K562 (cell line): ENCODE data around the gene RSU1. TPM values are rescaled to one million over a fixed set of nuclear protein-coding genes. Genes with fewer than 3 reads are reported as not detected.
A peak's percentile ranks its signal among the peaks of the same experiment; 100 is the strongest.

Experiments used
- FOS ChIP-seq: IDR thresholded peaks from 3 replicates; pipeline ENCODE4 v1.6.1; 2011; ENCODE audit not compliant: insufficient read length; ENCODE audit errors: extremely low read depth
- KDM5B ChIP-seq: fragments of 200-600 bp; sonication (generic); IDR thresholded peaks from 2 replicates; pipeline ENCODE4 v1.6.1; 2012; ENCODE audit warnings: low read depth, mild to moderate bottlenecking, moderate library complexity, low read length, control low read depth, inconsistent platforms; ENCODE audit not compliant: insufficient replicate concordance
- KLF6 ChIP-seq: fragments of 250-450 bp; sonication (Bioruptor Pico); IDR thresholded peaks from 2 replicates; pipeline ENCODE4 v1.4.0; 2020; ENCODE audit warnings: mild to moderate bottlenecking, moderate library complexity, borderline replicate concordance
- NFE2 ChIP-seq: IDR thresholded peaks from 2 replicates; pipeline ENCODE4 v1.6.1; 2014; ENCODE audit warnings: antibody characterized with exemption, low read depth
- NFRKB ChIP-seq: fragments of 450-650 bp; IDR thresholded peaks from 2 replicates; pipeline ENCODE4 v1.6.1; 2016; ENCODE audit warnings: low read depth
- NKRF ChIP-seq: fragments of 450-650 bp; IDR thresholded peaks from 2 replicates; pipeline ENCODE4 v1.6.1; 2016; ENCODE audit warnings: borderline replicate concordance
- NR4A1 ChIP-seq, 2 experiments: fragments of 250-450 bp in 1 of 2; fragments of 450-650 bp in 1 of 2; sonication (Bioruptor Pico) in 1 of 2; IDR thresholded peaks; 2 replicates each; pipeline versions ENCODE4 v1.4.0 to v1.6.1; 2016 to 2020; ENCODE audit warnings: mild to moderate bottlenecking in 2 of 2, missing compliant biosample characterization in 1 of 2, missing genetic modification characterization in 1 of 2, moderate library complexity in 1 of 2
- SIX5 ChIP-seq, 2 experiments: IDR thresholded peaks; 2 replicates each; pipeline ENCODE4 v1.6.1; 2011; ENCODE audit warnings: low read length in 2 of 2, borderline replicate concordance in 1 of 2, low read depth in 1 of 2, mild to moderate bottlenecking in 1 of 2, moderate library complexity in 1 of 2; ENCODE audit not compliant: insufficient read depth in 1 of 2
- SRF ChIP-seq, 2 experiments: fragments of 250-450, 450-650 bp in 1 of 2; sonication (Bioruptor Pico) in 1 of 2; sonication (generic) in 1 of 2; formaldehyde crosslinking; IDR thresholded peaks; 2 replicates each; pipeline versions ENCODE4 v1.5.0 to v1.5.1; 2020 to 2022; ENCODE audit warnings: mild to moderate bottlenecking in 1 of 2, missing genetic modification reagents in 1 of 2
- TCF7L2 ChIP-seq: fragments of 150-350 bp; IDR thresholded peaks from 2 replicates; pipeline ENCODE4 v1.6.1; 2016; ENCODE audit warnings: low read depth, mild to moderate bottlenecking, low read length, moderate library complexity
- TOE1 ChIP-seq, 2 experiments: fragments of 450-650 bp in 1 of 2; sonication (generic) in 1 of 2; formaldehyde crosslinking in 1 of 2; IDR thresholded peaks; 2 replicates each; pipeline versions ENCODE4 v1.7.1 to v1.8.0; 2016 to 2022; ENCODE audit warnings: borderline replicate concordance in 2 of 2, mild to moderate bottlenecking in 2 of 2, antibody characterized with exemption in 1 of 2, inconsistent platforms in 1 of 2, low read depth in 1 of 2, missing genetic modification reagents in 1 of 2, moderate library complexity in 1 of 2
- TRIM24 ChIP-seq, 2 experiments: fragments of 450-650 bp; IDR thresholded peaks; 2 replicates each; pipeline ENCODE4 v1.6.1; 2016
- ZNF639 ChIP-seq, 2 experiments: fragments of 200-800 bp in 1 of 2; sonication (Bioruptor generic) in 1 of 2; sonication (generic) in 1 of 2; formaldehyde crosslinking in 1 of 2; IDR thresholded peaks in 1 of 2; conservative IDR thresholded peaks in 1 of 2; 2 replicates each; pipeline versions ENCODE4 v1.5.0 to v1.6.1; 2016 to 2020; ENCODE audit warnings: missing compliant biosample characterization in 1 of 2, missing genetic modification characterization in 1 of 2, missing genetic modification reagents in 1 of 2
- polyA plus RNA-seq, 8 experiments: library from polyadenylated mRNA; depleted of rRNA in 4 of 8; stranded (reverse) in 5 of 8; unstranded in 3 of 8; fragments of >200 nt; fragmentation: Nextera tagmentation in 2 of 8; fragmentation: Illumina TruSeq in 1 of 8; extraction: Ambion mirVana in 2 of 8; extraction: Trizol in 1 of 8; gene quantifications; 2 replicates each; pipeline versions ENCODE4 v1.2.1 to v1.2.3, GENCODE V29; 2011 to 2014; ENCODE audit warnings: inconsistent platforms in 1 of 8, missing spikeins in 1 of 8
- total RNA-seq, 7 experiments: library from RNA; depleted of rRNA in 6 of 7; stranded (reverse); fragments of >200 nt in 6 of 7; fragmentation: Illumina TruSeq in 2 of 7; extraction: Trizol in 2 of 7; gene quantifications; 2 replicates each; pipeline versions ENCODE4 v1.2.1 to v1.2.3, GENCODE V29; 2011 to 2021; ENCODE audit warnings: low replicate concordance in 1 of 7
- TF ChIP-seq, protein P1 (sequence below), 2 experiments: IDR thresholded peaks; 2 replicates each; pipeline ENCODE4 v1.6.1; 2011; ENCODE audit warnings: borderline replicate concordance in 1 of 2, control low read depth in 1 of 2, low read depth in 1 of 2, low read length in 1 of 2, mild to moderate bottlenecking in 1 of 2, mixed read lengths in 1 of 2, moderate library complexity in 1 of 2; ENCODE audit not compliant: insufficient read depth in 1 of 2, insufficient read length in 1 of 2, poor library complexity in 1 of 2, severe bottlenecking in 1 of 2; ENCODE audit errors: extremely low read depth in 1 of 2
- TF ChIP-seq, protein P2 (sequence below): fragments of 250-450 bp; sonication (Bioruptor Pico); IDR thresholded peaks from 2 replicates; pipeline ENCODE4 v1.8.0; 2022; ENCODE audit warnings: inconsistent platforms, mild to moderate bottlenecking, moderate library complexity, borderline replicate concordance

Gene RSU1
- total and polyA plus RNA-seq, 9 of the 15 experiments (the other 6 are each of a cell fraction or from before 2014, with no cell fraction given), result 18.8 to 67.3 (median 31.5) TPM

GRCh38 chr10:16817125-16818019 lies at the start of gene RSU1 (continued):
- TF ChIP-seq TOE1 (IDR thresholded peaks at IDR 0.05; ENCODE audit: borderline replicate concordance) (no peak), TOE1 (CRISPR knock-in tag; IDR thresholded peaks at IDR 0.05; ENCODE audit: borderline replicate concordance, low read depth) (no peak), ZNF639 (CRISPR knock-in tag; conservative IDR thresholded peaks at IDR 0.05 in 1 of 2, IDR thresholded peaks at IDR 0.05 in 1 of 2) (no peak; a peak in 1 of 4 replicates), TRIM24 (IDR thresholded peaks at IDR 0.05) (peak; percentile 68 to 77), NKRF (peak; percentile 89), FOS (peak; percentile 5), NFE2 (no peak), SIX5 (IDR thresholded peaks at IDR 0.05; ENCODE audit: borderline replicate concordance in 1 of 2, insufficient read depth in 1 of 2, low read depth in 1 of 2, low read length in 2 of 2) (peak; percentile 49 to 55; a peak in 3 of 4 replicates), KLF6 (peak; percentile 14; the same call in 1 of the 2 replicates), KDM5B (peak; percentile 87), NFRKB (peak; percentile 54; the same call in 1 of the 2 replicates), NR4A1 (CRISPR knock-in tag; IDR thresholded peaks at IDR 0.05) (0 out of 2 replicates have a peak, but pooled peaks have one; percentile 35), NR4A1 (tag; IDR thresholded peaks at IDR 0.05) (no peak), TCF7L2 (no peak), SRF (CRISPR knock-in tag; IDR thresholded peaks at IDR 0.05) (peak; percentile 96 to 99)
- TF ChIP-seq, protein P1, sequence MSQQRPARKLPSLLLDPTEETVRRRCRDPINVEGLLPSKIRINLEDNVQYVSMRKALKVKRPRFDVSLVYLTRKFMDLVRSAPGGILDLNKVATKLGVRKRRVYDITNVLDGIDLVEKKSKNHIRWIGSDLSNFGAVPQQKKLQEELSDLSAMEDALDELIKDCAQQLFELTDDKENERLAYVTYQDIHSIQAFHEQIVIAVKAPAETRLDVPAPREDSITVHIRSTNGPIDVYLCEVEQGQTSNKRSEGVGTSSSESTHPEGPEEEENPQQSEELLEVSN (IDR thresholded peaks at IDR 0.05; ENCODE audit: borderline replicate concordance in 1 of 2, extremely low read depth in 1 of 2, insufficient read depth in 1 of 2, insufficient read length in 1 of 2, low read depth in 1 of 2, low read length in 1 of 2, poor library complexity in 1 of 2, severe bottlenecking in 1 of 2), result peak; percentile 75 to 94
- TF ChIP-seq, protein P2, sequence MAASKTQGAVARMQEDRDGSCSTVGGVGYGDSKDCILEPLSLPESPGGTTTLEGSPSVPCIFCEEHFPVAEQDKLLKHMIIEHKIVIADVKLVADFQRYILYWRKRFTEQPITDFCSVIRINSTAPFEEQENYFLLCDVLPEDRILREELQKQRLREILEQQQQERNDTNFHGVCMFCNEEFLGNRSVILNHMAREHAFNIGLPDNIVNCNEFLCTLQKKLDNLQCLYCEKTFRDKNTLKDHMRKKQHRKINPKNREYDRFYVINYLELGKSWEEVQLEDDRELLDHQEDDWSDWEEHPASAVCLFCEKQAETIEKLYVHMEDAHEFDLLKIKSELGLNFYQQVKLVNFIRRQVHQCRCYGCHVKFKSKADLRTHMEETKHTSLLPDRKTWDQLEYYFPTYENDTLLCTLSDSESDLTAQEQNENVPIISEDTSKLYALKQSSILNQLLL (CRISPR knock-in tag), result no peak
